ENCODE data around the gene PPP6R2. TPM values are rescaled to one million over a fixed set of nuclear protein-coding genes. Genes with fewer than 3 reads are reported as not detected.

PPP6R2 gene
- polyA plus RNA-seq, 12 donors = 23.5 to 43.1 (median 30.7) TPM; not detected in 1

DNA sequence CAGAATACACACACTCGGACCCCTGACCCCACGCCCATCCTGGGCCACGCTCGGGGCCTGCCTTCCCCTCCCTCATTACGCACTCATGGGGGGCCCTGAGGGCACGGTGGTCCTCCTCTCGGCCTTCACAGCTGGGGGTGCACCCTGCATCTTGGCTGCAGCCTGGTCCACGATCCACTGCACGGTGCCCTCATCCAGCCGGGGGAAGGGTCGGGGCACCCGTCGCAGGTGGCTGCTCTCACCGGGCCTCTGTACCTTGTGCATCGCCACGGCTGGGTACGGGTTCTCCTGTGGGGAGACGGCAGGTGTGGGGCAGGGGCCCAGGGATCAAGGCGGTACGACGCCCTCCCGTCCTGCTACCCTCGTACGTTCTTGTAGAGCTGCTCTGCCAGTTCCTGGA is 121.3 kb downstream of the PPP6R2 start:
- DNase-seq = no peak

DNA sequence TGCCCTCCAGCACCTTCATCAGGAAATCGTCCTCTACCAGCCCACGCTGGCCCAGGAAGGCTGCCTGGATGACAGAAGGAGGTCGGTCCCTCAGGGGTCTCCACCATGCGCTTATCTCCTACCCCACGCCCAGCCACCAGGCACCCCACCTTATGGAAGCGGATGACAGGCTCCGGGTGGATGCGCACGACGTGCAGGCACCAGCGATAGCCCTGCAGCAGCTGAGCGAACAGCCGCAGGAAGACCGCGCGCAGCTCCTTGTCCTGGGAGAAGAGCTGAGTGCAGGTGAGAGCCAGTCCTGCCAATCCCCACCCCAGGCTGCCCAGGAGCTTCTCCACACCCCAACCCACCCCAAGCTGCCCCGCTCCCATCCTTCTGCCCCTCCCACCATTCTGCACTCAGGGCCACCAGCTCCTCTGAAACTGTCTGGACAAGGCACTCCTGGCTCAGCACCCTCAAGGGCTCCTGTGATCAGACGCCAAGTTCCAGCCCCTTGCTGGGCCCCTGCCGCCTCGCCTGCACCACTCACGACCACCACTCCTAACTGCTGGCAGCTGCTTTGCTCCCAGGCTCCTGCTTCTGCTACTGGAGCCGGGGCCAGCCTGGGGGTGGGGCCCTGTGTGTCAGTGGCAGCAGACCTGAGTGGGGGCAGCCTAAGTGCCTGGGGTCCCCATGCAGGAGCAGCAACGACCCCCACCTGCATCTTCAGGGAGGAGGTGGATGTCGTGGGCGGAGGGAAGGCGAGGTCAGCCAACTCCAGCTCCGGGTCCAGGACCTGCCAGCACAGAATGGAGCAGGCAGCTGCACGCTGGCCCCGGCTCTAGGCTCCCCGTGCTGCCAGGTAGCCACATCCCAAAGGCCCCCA is 122.2 kb downstream of the PPP6R2 start:
- no peak for DNase-seq

GRCh38 chr22:50467341-50467740 is 124.2 kb downstream of the PPP6R2 start:
- no peak for DNase-seq

GRCh38 chr22:50467773-50468440 is 124.8 kb downstream of the PPP6R2 start:
- no peak for DNase-seq

GRCh38 chr22:50468626-50469025 is 125.5 kb downstream of the PPP6R2 start:
- no peak for DNase-seq

GRCh38 chr22:50469377-50470305 is 126.5 kb downstream of the PPP6R2 start:
- DNase-seq = no peak

- DNase-seq = no peak
Observed at GRCh38 chr22:50470491-50470890, 127.4 kb downstream of the PPP6R2 start.

- no peak for DNase-seq
Observed at GRCh38 chr22:50471197-50471847, 128.2 kb downstream of the PPP6R2 start.

GRCh38 chr22:50471962-50472361 is 128.8 kb downstream of the PPP6R2 start:
- no peak for DNase-seq

DNA sequence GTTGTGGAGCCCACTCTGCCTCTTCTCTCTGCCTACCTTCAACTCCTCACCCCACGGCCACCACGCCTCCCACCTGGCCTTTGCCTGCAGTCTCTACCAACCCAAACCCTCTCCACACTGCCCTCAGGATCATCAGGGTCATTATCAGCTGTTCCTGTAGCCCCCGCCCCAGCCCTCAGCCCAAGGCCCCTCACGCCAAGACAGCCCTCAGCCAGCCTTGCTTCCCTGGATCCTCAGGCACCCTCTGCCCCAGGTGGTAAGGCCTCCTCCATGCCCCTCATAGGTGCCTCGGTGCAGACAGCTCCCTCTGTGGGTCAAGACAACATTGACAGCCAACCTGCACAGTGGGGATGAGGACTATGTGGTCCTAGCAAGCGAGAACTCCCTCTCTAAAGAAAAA is 130.0 kb downstream of the PPP6R2 start:
- DNase-seq = no peak

GRCh38 chr22:50473855-50474671 is 130.9 kb downstream of the PPP6R2 start:
- no peak for DNase-seq

DNA sequence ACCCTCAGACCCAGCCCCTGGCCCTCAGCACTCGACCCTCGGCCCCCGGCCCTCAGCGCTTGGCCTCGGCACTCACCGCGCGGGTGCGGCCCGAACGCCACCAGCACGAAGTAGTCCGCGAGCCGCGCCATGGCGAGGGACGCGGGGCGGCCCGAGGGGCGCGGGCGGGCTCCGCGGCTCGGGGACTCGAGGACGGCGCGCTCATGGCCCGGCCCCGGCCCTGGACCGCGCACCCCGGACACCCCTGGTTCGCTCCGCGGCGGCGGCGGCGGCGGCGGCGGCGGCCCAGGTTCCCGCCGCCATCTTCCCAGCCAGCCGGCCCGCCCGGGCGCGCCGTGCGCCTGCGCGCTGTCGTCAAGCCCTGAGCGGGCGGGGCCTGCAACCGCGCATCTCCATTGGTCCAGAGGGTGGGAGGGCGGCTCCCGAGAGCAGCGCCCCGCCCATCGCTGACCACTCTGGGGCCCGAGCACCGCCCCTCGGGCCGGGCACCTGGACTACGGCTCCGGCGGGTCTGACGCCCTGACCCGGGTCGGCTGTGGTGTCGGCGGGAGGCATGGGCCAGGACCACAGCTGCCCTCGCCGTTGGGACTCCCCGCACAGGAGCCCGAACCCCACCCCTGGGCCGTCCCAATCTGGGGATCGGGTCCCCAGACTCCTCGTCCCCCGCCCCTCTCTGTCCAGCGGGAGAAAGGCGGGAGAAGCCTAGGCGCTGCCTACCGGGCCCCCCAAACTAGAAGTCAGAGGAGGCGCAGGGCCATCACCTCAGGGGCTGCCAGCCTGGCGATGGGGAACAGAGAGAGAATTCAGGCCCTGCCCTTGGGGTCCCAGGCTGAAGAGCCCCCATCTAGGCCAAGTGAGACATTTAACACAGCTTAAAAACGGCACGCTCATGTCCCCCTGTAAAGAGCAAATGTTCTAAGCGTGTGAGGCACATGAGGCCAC is 131.9 kb downstream of the PPP6R2 start, which contains the start of gene SBF1:
TSS of gene SBF1 (minus strand) at position 326 of the 942 bp plus-strand sequence. CDS start at position 131, 195 bp downstream.
- DNase-seq = peak; percentile 93

DNA sequence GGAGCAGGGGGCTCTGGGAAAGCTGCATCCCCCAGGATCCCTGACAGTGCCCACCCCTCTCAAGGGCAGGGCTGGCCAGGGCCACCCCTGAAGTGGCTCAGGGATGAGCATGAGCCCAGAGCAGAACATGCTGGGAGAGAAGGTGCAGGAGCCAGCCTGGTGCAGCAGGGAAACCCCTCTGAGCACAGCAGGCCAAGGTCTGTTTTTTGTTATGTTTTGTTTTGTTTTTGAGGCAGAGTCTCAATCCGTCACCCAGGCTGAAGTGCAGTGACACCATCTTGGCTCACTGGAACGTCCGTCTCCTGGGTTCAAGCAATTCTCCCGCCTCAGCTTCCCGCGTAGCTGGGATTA is 132.5 kb downstream of the PPP6R2 start:
- DNase-seq = no peak

- DNase-seq = no peak
Observed at GRCh38 chr22:50476868-50477267, 133.7 kb downstream of the PPP6R2 start.

- no peak for DNase-seq
Observed at GRCh38 chr22:50477923-50478322, 134.8 kb downstream of the PPP6R2 start.

DNA sequence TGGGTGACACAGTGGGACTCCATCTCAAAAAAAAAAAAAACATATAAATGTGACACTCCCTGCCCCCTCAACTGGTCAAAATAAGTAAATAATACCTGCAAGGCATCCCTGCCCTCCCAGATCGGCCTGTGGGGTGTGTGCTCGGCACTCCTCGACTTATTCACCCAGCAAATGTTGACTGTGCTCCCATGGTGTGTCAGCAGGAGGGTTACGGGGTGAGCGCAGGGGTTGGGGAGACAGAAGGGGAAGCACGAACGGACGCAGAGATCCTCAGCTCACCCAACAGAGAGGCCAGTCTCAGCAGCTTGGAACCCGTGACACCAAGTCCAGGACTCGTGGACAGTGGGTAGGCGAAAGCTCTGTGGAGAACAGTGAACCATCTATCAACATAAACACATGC is 136.6 kb downstream of the PPP6R2 start:
- DNase-seq = no peak

- no peak for DNase-seq
Observed at GRCh38 chr22:50481045-50481439, 137.9 kb downstream of the PPP6R2 start.

DNA sequence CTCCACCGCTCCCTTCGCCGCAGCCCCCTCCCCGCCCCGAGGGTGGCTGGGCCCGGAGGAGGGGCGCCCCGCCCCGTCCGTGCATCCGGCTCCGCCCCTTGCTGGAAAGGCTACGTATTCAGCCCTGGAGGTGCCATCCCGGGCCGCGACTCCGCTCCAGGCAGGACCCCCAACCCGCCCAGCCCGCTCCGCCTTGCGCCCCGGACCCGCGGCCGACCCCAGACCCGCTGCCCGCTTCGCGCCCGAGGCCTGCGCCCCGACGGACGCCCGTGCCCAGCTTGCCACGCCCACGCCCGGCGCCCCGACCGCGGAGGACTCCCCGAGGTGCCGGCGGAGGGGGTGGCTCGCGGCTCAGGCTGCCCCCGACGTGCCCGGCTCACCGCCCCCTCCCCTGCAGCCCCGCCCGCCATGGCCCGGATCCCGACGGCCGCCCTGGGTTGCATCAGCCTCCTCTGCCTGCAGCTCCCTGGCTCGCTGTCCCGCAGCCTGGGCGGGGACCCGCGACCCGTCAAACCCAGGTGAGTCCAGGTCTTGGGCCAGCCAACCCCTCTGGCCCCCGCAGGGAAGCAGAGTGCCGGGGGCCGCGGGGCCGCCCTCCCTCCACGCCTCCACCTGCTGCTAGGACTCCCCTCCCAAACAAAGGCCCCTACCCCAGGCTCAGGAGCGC is 138.4 kb downstream of the PPP6R2 start, which contains the start of gene ADM2:
TSS of gene ADM2 (plus strand) at position 104 of the 667 bp plus-strand sequence. CDS start at position 409, 305 bp downstream.
- DNase-seq = no peak

All from muscle of arm (tissue), 12 donors.